ACC112 (cell line): ENCODE results near the gene MTA1.

ENCODE experiments used
- H2AFZ ChIP-seq: fragments of 200-600 bp; sonication (generic); one replicate; pipeline ENCODE4 v1.6.0; 2017; ENCODE audit warnings: antibody characterized with exemption, low read length; ENCODE audit not compliant: unreplicated experiment
- H3K27ac ChIP-seq: fragments of 200-600 bp; sonication (generic); 2 replicates; pipeline ENCODE4 v1.5.1; 2014; ENCODE audit warnings: low read depth, mild to moderate bottlenecking, antibody characterized with exemption, low read length, moderate library complexity
- H3K27me3 ChIP-seq: fragments of 200-600 bp; sonication (generic); 2 replicates; pipeline ENCODE4 v1.6.1; 2014; ENCODE audit warnings: mild to moderate bottlenecking, antibody characterized with exemption, low read length, moderate library complexity, mixed read lengths; ENCODE audit not compliant: insufficient read depth
- H3K36me3 ChIP-seq: fragments of 200-600 bp; sonication (generic); 2 replicates; pipeline ENCODE4 v1.6.1; 2016; ENCODE audit warnings: mild to moderate bottlenecking, antibody characterized with exemption, low read length, moderate library complexity, mixed read lengths; ENCODE audit not compliant: insufficient read depth
- H3K4me1 ChIP-seq: fragments of 200-600 bp; sonication (generic); one replicate; pipeline ENCODE4 v1.6.1; 2016; ENCODE audit warnings: low read length, mixed read lengths; ENCODE audit not compliant: insufficient read depth, unreplicated experiment, control insufficient read depth
- H3K4me3 ChIP-seq: fragments of 200-600 bp; sonication (generic); 2 replicates; pipeline ENCODE4 v1.5.1; 2014; ENCODE audit warnings: mild to moderate bottlenecking, low read depth, low read length
- H3K79me2 ChIP-seq: fragments of 200-600 bp; sonication (generic); one replicate; pipeline ENCODE4 v1.6.0; 2016; ENCODE audit warnings: low read length; ENCODE audit not compliant: control insufficient read depth, unreplicated experiment, insufficient read depth

Gene MTA1

DNA sequence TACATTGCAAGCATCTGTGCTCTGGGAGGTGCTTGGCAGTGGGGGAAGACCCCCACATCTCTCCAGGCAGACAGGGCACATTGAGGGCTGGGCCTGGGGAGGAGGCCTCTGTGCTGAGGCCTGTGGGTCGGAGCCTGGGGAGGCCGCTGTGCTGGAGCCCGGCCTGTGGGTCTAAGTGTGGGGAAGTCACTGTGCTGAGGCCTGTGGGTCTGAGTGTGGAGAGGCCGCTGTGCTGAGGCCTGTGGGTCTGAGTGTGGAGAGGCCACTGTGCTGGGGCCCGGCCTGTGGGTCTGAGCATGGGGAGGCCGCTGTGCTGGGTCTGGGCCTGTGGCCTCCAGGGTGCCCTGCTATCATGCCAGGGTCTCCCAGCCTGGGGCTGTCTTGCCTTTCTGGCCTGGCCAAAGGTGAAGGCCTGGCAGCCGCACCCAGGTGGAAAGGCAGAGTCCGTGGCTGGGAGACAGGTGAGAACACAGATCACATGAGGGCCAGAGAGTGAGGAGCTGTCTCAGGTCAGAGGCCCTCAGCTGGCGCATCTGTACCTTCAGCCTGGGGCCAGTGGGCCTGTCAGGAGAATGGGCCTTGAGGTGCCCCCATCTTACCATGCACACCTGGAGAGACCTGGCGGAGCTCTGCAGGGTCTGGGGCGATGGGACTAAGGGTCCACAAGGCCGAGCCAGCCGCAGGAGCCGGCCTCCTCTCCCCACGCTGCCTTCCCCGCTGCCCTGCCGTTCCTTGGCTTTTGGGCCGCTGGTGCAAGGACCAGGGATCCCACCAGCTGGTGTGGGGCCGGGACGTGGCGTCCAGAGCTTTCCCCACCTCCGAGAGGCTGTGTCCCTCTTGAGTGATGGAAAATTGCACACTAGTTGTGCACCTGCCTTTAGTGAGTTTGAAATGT lies 36.4 kb downstream of the MTA1 start:
- no peak overlapping the region for H3K4me3 ChIP-seq
- H3K36me3 ChIP-seq: peaks cover 4% of the 10 kb centered on the region; the same call in 1 of the 2 replicates
- H3K27ac ChIP-seq: no peak overlapping the region
- H3K79me2 ChIP-seq: no peaks in the 10 kb centered on the region
- no peak overlapping the region for H2AFZ ChIP-seq
- H3K27me3 ChIP-seq: no peaks in the 10 kb centered on the region
- no peaks in the 10 kb centered on the region for H3K4me1 ChIP-seq

GRCh38 chr14:105456736-105457617 lies 37.4 kb downstream of the MTA1 start:
- Histone ChIP-seq H3K27me3 (no peaks in the 10 kb centered on the region), H3K79me2 (no peaks in the 10 kb centered on the region), H3K4me3 (no peak overlapping the region), H2AFZ (no peak overlapping the region), H3K27ac (no peak overlapping the region), H3K4me1 (no peaks in the 10 kb centered on the region), H3K36me3 (peaks cover 2% of the 10 kb centered on the region; the same call in 1 of the 2 replicates)

DNA sequence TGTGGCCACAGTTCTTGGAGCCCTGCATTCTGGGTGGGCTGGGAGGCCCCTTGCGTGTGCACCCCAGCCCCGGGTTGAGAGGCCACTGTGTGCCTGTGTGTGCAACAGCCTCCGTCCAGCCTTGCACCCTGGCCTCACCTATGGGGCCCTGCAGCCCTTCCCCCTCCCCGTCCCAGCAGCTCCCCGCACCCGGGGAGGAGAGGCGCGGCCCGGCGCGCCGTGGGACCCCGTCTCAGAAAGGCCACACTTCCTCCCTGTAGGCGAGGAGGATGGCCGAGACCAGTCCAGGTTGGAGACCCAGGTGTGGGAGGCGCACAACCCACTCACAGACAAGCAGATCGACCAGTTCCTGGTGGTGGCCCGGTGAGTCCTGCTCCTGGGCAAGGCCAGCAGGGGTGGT lies 38.4 kb downstream of the MTA1 start:
- Histone ChIP-seq H3K4me1 (no peaks in the 10 kb centered on the region), H3K79me2 (no peaks in the 10 kb centered on the region), H2AFZ (no peak overlapping the region), H3K27ac (no peak overlapping the region), H3K27me3 (no peaks in the 10 kb centered on the region), H3K36me3 (peaks cover 2% of the 10 kb centered on the region; the same call in 1 of the 2 replicates), H3K4me3 (no peak overlapping the region)

DNA sequence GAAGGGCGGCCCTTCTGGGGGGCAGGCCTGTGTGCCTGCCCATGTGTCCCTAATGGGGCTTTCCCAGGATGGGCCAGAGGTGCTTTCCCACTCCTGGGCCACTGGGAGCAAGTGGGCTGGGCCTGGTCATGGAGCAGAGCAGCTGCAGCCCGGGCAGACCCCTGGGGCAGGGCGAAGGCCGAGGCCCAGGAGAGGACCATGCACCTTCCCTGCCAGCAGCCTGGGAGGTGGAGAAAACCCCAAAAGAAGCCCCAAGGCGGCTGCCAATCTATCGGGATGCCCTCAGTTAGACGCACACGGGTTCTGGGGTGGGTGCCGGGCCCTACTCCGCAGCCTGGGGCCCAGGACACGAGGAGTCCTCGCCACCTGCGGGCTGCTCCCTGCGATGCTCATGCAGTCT lies 38.9 kb downstream of the MTA1 start:
- no peaks in the 10 kb centered on the region for H3K27me3 ChIP-seq
- no peak overlapping the region for H2AFZ ChIP-seq
- no peak overlapping the region for H3K27ac ChIP-seq
- H3K36me3 ChIP-seq: peaks cover 2% of the 10 kb centered on the region; the same call in 1 of the 2 replicates
- H3K79me2 ChIP-seq: no peaks in the 10 kb centered on the region
- H3K4me1 ChIP-seq: no peaks in the 10 kb centered on the region
- H3K4me3 ChIP-seq: no peak overlapping the region

- no peaks in the 10 kb centered on the region for H3K27me3 ChIP-seq
- H3K4me3 ChIP-seq: no peak overlapping the region
- H3K4me1 ChIP-seq: peaks cover 2% of the 10 kb centered on the region
- H3K79me2 ChIP-seq: no peaks in the 10 kb centered on the region
- H3K27ac ChIP-seq: no peak overlapping the region
- no peak overlapping the region for H2AFZ ChIP-seq
- peaks cover 5% of the 10 kb centered on the region; the same call in 1 of the 2 replicates for H3K36me3 ChIP-seq
Observed at GRCh38 chr14:105460116-105460515, 40.5 kb downstream of the MTA1 start.

- peaks cover 6% of the 10 kb centered on the region for H3K4me1 ChIP-seq
- no peaks in the 10 kb centered on the region for H3K79me2 ChIP-seq
- H3K4me3 ChIP-seq: no peak overlapping the region
- H3K27me3 ChIP-seq: no peaks in the 10 kb centered on the region
- peaks cover 4% of the 10 kb centered on the region; the same call in 1 of the 2 replicates for H3K36me3 ChIP-seq
- no peak overlapping the region for H3K27ac ChIP-seq
- H2AFZ ChIP-seq: no peak overlapping the region
Observed at GRCh38 chr14:105460616-105461015, 41.0 kb downstream of the MTA1 start.

DNA sequence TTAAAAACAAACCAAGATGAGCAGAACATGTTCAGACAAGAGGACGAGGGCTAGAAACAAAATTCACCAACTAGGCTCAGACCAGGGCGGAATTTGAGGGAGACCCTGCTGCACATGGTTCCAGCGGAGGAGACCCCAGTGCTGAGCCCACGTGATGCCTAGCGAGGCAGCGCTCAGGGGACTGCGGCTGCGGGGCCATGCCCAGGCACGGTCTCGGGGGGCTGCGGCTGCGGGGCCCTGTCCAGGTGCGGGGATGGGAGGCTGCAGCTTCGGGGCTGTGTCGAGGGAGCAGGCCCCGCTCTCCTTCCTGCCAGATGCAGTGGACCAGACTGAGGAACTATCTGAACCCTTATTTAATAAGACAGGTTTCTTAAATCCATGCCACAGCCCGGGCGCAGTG lies 42.3 kb downstream of the MTA1 start:
- Histone ChIP-seq H2AFZ (no peak overlapping the region), H3K4me1 (peaks cover 6% of the 10 kb centered on the region), H3K79me2 (no peaks in the 10 kb centered on the region), H3K4me3 (no peak overlapping the region), H3K27me3 (no peaks in the 10 kb centered on the region), H3K27ac (no peak overlapping the region), H3K36me3 (peaks cover 4% of the 10 kb centered on the region; the same call in 1 of the 2 replicates)

GRCh38 chr14:105464501-105464900 lies 44.9 kb downstream of the MTA1 start:
- no peak overlapping the region for H2AFZ ChIP-seq
- H3K4me1 ChIP-seq: peaks cover 6% of the 10 kb centered on the region
- H3K27ac ChIP-seq: no peak overlapping the region
- peaks cover 4% of the 10 kb centered on the region; the same call in 1 of the 2 replicates for H3K36me3 ChIP-seq
- H3K27me3 ChIP-seq: no peaks in the 10 kb centered on the region
- no peak overlapping the region for H3K4me3 ChIP-seq
- H3K79me2 ChIP-seq: no peaks in the 10 kb centered on the region

GRCh38 chr14:105465209-105466031 lies 45.8 kb downstream of the MTA1 start:
- Histone ChIP-seq H3K4me3 (no peak overlapping the region), H3K4me1 (peaks cover 6% of the 10 kb centered on the region), H3K27me3 (no peaks in the 10 kb centered on the region), H2AFZ (no peak overlapping the region), H3K27ac (no peak overlapping the region), H3K36me3 (peaks cover 4% of the 10 kb centered on the region; the same call in 1 of the 2 replicates), H3K79me2 (no peaks in the 10 kb centered on the region)
